DMS79 treated with DMSO at 0.1 percent for 48 hours (cell line): ENCODE results near the gene ARHGEF37.

Experiments used
- DNase-seq: peaks from one replicate; lab custom pipeline; 2025; lab: John Stamatoyannopoulos, UW

ARHGEF37 gene

GRCh38 chr5:149628846-149629388 is 47.6 kb downstream of the ARHGEF37 start:
- DNase-seq, result no peak

- no peak for DNase-seq
Observed at GRCh38 chr5:149629421-149629820, 48.1 kb downstream of the ARHGEF37 start.

GRCh38 chr5:149630337-149630736 is 49.0 kb downstream of the ARHGEF37 start:
- no peak for DNase-seq

- no peak for DNase-seq
Observed at GRCh38 chr5:149631506-149631905, 50.2 kb downstream of the ARHGEF37 start.

GRCh38 chr5:149632311-149633251 is 51.3 kb downstream of the ARHGEF37 start:
- DNase-seq, result no peak

GRCh38 chr5:149633476-149634350 is 52.4 kb downstream of the ARHGEF37 start:
- no peak for DNase-seq

GRCh38 chr5:149635394-149635793 is 54.1 kb downstream of the ARHGEF37 start:
- DNase-seq, result no peak

GRCh38 chr5:149636191-149636860 is 55.0 kb downstream of the ARHGEF37 start:
- DNase-seq, result no peak

- peak; percentile 26 for DNase-seq
Observed at GRCh38 chr5:149636861-149637246, 55.6 kb downstream of the ARHGEF37 start.

GRCh38 chr5:149638136-149638535 is 56.8 kb downstream of the ARHGEF37 start:
- DNase-seq, result no peak

- DNase-seq, result no peak
Observed at GRCh38 chr5:149638546-149639241, 57.4 kb downstream of the ARHGEF37 start.

GRCh38 chr5:149639737-149640136 is 58.4 kb downstream of the ARHGEF37 start:
- DNase-seq, result no peak

GRCh38 chr5:149640350-149640999 is 59.2 kb downstream of the ARHGEF37 start:
- no peak for DNase-seq

- no peak for DNase-seq
Observed at GRCh38 chr5:149641000-149641576, 59.8 kb downstream of the ARHGEF37 start.

- DNase-seq, result no peak
Observed at GRCh38 chr5:149641600-149641999, 60.3 kb downstream of the ARHGEF37 start.

GRCh38 chr5:149643781-149644180 is 62.5 kb downstream of the ARHGEF37 start:
- no peak for DNase-seq

- no peak for DNase-seq
Observed at GRCh38 chr5:149644629-149645028, 63.3 kb downstream of the ARHGEF37 start.

- no peak for DNase-seq
Observed at GRCh38 chr5:149645236-149645635, 63.9 kb downstream of the ARHGEF37 start.

GRCh38 chr5:149645725-149646124 is 64.4 kb downstream of the ARHGEF37 start:
- no peak for DNase-seq

- peak; percentile 6 for DNase-seq
Observed at GRCh38 chr5:149646564-149646963, 65.3 kb downstream of the ARHGEF37 start.
